ENCODE measurements around the gene XKR7.
"Not testable (repeated sequence)": the region's sequence is repeated elsewhere in the genome, so short reads cannot be mapped to it uniquely, and the experiment has no call there.

Gene XKR7

GRCh38 chr20:31926493-31926892 lies 41.5 kb upstream of the XKR7 start:
- Histone ChIP-seq H3K27me3 (ENCODE audit: control insufficient read depth, insufficient read depth, low read length) (peaks cover 2% of the 10 kb centered on the region), H3K4me1 (ENCODE audit: control insufficient read depth, insufficient read depth, low read length) (no peaks in the 10 kb centered on the region), H3K9ac (ENCODE audit: low read depth, low read length) (no peak overlapping the region), H3K36me3 (ENCODE audit: control insufficient read depth, insufficient read depth, low read length) (no peaks in the 10 kb centered on the region), H3K9me3 (ENCODE audit: control insufficient read depth, insufficient read depth, low read length) (no peaks in the 10 kb centered on the region), H3K4me3 (ENCODE audit: low read depth, low read length) (no peak overlapping the region)

- Histone ChIP-seq H3K36me3 (ENCODE audit: control insufficient read depth, insufficient read depth, low read length) (no peaks in the 10 kb centered on the region), H3K4me1 (ENCODE audit: control insufficient read depth, insufficient read depth, low read length) (no peaks in the 10 kb centered on the region), H3K9me3 (ENCODE audit: control insufficient read depth, insufficient read depth, low read length) (no peaks in the 10 kb centered on the region), H3K27me3 (ENCODE audit: control insufficient read depth, insufficient read depth, low read length) (peaks cover 2% of the 10 kb centered on the region), H3K4me3 (ENCODE audit: low read depth, low read length) (no peak overlapping the region), H3K9ac (ENCODE audit: low read depth, low read length) (no peak overlapping the region)
Measured at GRCh38 chr20:31927627-31928159, 40.3 kb upstream of the XKR7 start.

GRCh38 chr20:31929631-31930030 lies 38.3 kb upstream of the XKR7 start:
- not testable (repeated sequence) for H3K9ac ChIP-seq (ENCODE audit: low read depth, low read length); H3K36me3 ChIP-seq (ENCODE audit: control insufficient read depth, insufficient read depth, low read length); H3K4me3 ChIP-seq (ENCODE audit: low read depth, low read length); H3K9me3 ChIP-seq (ENCODE audit: control insufficient read depth, insufficient read depth, low read length); H3K4me1 ChIP-seq (ENCODE audit: control insufficient read depth, insufficient read depth, low read length); H3K27me3 ChIP-seq (ENCODE audit: control insufficient read depth, insufficient read depth, low read length)

GRCh38 chr20:31930779-31931178 lies 37.2 kb upstream of the XKR7 start:
- Histone ChIP-seq H3K27me3 (ENCODE audit: control insufficient read depth, insufficient read depth, low read length) (peaks cover 2% of the 10 kb centered on the region), H3K9ac (ENCODE audit: low read depth, low read length) (no peak overlapping the region)

GRCh38 chr20:31933698-31934097 lies 34.3 kb upstream of the XKR7 start:
- H3K9ac ChIP-seq (ENCODE audit: low read depth, low read length): no peak overlapping the region
- no peaks in the 10 kb centered on the region for H3K36me3 ChIP-seq (ENCODE audit: control insufficient read depth, insufficient read depth, low read length)
- H3K4me3 ChIP-seq (ENCODE audit: low read depth, low read length): no peak overlapping the region
- no peaks in the 10 kb centered on the region for H3K27me3 ChIP-seq (ENCODE audit: control insufficient read depth, insufficient read depth, low read length)
- no peaks in the 10 kb centered on the region for H3K9me3 ChIP-seq (ENCODE audit: control insufficient read depth, insufficient read depth, low read length)
- peaks cover 6% of the 10 kb centered on the region for H3K4me1 ChIP-seq (ENCODE audit: control insufficient read depth, insufficient read depth, low read length)

More at GRCh38 chr20:31930779-31931178, 37.2 kb upstream of the XKR7 start:
- Histone ChIP-seq H3K36me3 (ENCODE audit: control insufficient read depth, insufficient read depth, low read length) (no peaks in the 10 kb centered on the region), H3K4me3 (ENCODE audit: low read depth, low read length) (no peak overlapping the region), H3K9me3 (ENCODE audit: control insufficient read depth, insufficient read depth, low read length) (no peaks in the 10 kb centered on the region), H3K4me1 (ENCODE audit: control insufficient read depth, insufficient read depth, low read length) (peaks cover 4% of the 10 kb centered on the region)

- Histone ChIP-seq H3K4me3 (ENCODE audit: low read depth, low read length) (no peak overlapping the region), H3K9me3 (ENCODE audit: control insufficient read depth, insufficient read depth, low read length) (no peaks in the 10 kb centered on the region), H3K36me3 (ENCODE audit: control insufficient read depth, insufficient read depth, low read length) (no peaks in the 10 kb centered on the region), H3K27me3 (ENCODE audit: control insufficient read depth, insufficient read depth, low read length) (no peaks in the 10 kb centered on the region), H3K4me1 (ENCODE audit: control insufficient read depth, insufficient read depth, low read length) (peaks cover 6% of the 10 kb centered on the region), H3K9ac (ENCODE audit: low read depth, low read length) (no peak overlapping the region)
Measured at GRCh38 chr20:31934491-31934890, 33.5 kb upstream of the XKR7 start.

- Histone ChIP-seq H3K9me3 (ENCODE audit: control insufficient read depth, insufficient read depth, low read length) (no peaks in the 10 kb centered on the region), H3K4me3 (ENCODE audit: low read depth, low read length) (no peak overlapping the region), H3K36me3 (ENCODE audit: control insufficient read depth, insufficient read depth, low read length) (no peaks in the 10 kb centered on the region), H3K9ac (ENCODE audit: low read depth, low read length) (no peak overlapping the region), H3K4me1 (ENCODE audit: control insufficient read depth, insufficient read depth, low read length) (peaks cover 6% of the 10 kb centered on the region), H3K27me3 (ENCODE audit: control insufficient read depth, insufficient read depth, low read length) (no peaks in the 10 kb centered on the region)
Measured at GRCh38 chr20:31934968-31935764, 32.8 kb upstream of the XKR7 start.

GRCh38 chr20:31936420-31936819 lies 31.5 kb upstream of the XKR7 start:
- Histone ChIP-seq H3K9me3 (ENCODE audit: control insufficient read depth, insufficient read depth, low read length) (no peaks in the 10 kb centered on the region), H3K4me3 (ENCODE audit: low read depth, low read length) (no peak overlapping the region), H3K9ac (ENCODE audit: low read depth, low read length) (no peak overlapping the region), H3K36me3 (ENCODE audit: control insufficient read depth, insufficient read depth, low read length) (no peaks in the 10 kb centered on the region), H3K4me1 (ENCODE audit: control insufficient read depth, insufficient read depth, low read length) (peaks cover 6% of the 10 kb centered on the region), H3K27me3 (ENCODE audit: control insufficient read depth, insufficient read depth, low read length) (no peaks in the 10 kb centered on the region)

- no peaks in the 10 kb centered on the region for H3K27me3 ChIP-seq (ENCODE audit: control insufficient read depth, insufficient read depth, low read length)
- H3K9ac ChIP-seq (ENCODE audit: low read depth, low read length): no peak overlapping the region
Measured at GRCh38 chr20:31937820-31938219, 30.1 kb upstream of the XKR7 start.

GRCh38 chr20:31939661-31940060 lies 28.3 kb upstream of the XKR7 start:
- Histone ChIP-seq H3K9me3 (ENCODE audit: control insufficient read depth, insufficient read depth, low read length) (no peaks in the 10 kb centered on the region), H3K27me3 (ENCODE audit: control insufficient read depth, insufficient read depth, low read length) (no peaks in the 10 kb centered on the region), H3K4me3 (ENCODE audit: low read depth, low read length) (no peak overlapping the region), H3K36me3 (ENCODE audit: control insufficient read depth, insufficient read depth, low read length) (no peaks in the 10 kb centered on the region), H3K9ac (ENCODE audit: low read depth, low read length) (no peak overlapping the region), H3K4me1 (ENCODE audit: control insufficient read depth, insufficient read depth, low read length) (peaks cover 6% of the 10 kb centered on the region)

More at GRCh38 chr20:31937820-31938219, 30.1 kb upstream of the XKR7 start:
- Histone ChIP-seq H3K4me3 (ENCODE audit: low read depth, low read length) (no peak overlapping the region), H3K36me3 (ENCODE audit: control insufficient read depth, insufficient read depth, low read length) (no peaks in the 10 kb centered on the region), H3K4me1 (ENCODE audit: control insufficient read depth, insufficient read depth, low read length) (peaks cover 6% of the 10 kb centered on the region), H3K9me3 (ENCODE audit: control insufficient read depth, insufficient read depth, low read length) (no peaks in the 10 kb centered on the region)

- Histone ChIP-seq H3K9ac (ENCODE audit: low read depth, low read length) (no peak overlapping the region), H3K27me3 (ENCODE audit: control insufficient read depth, insufficient read depth, low read length) (no peaks in the 10 kb centered on the region), H3K9me3 (ENCODE audit: control insufficient read depth, insufficient read depth, low read length) (no peaks in the 10 kb centered on the region), H3K4me3 (ENCODE audit: low read depth, low read length) (no peak overlapping the region), H3K36me3 (ENCODE audit: control insufficient read depth, insufficient read depth, low read length) (peaks cover 26% of the 10 kb centered on the region), H3K4me1 (ENCODE audit: control insufficient read depth, insufficient read depth, low read length) (no peaks in the 10 kb centered on the region)
Measured at GRCh38 chr20:31943052-31943471, 24.9 kb upstream of the XKR7 start.

GRCh38 chr20:31945319-31945718 lies 22.6 kb upstream of the XKR7 start:
- no peaks in the 10 kb centered on the region for H3K27me3 ChIP-seq (ENCODE audit: control insufficient read depth, insufficient read depth, low read length)
- no peaks in the 10 kb centered on the region for H3K9me3 ChIP-seq (ENCODE audit: control insufficient read depth, insufficient read depth, low read length)
- H3K36me3 ChIP-seq (ENCODE audit: control insufficient read depth, insufficient read depth, low read length): peaks cover 38% of the 10 kb centered on the region
- no peak overlapping the region for H3K9ac ChIP-seq (ENCODE audit: low read depth, low read length)
- H3K4me1 ChIP-seq (ENCODE audit: control insufficient read depth, insufficient read depth, low read length): no peaks in the 10 kb centered on the region
- H3K4me3 ChIP-seq (ENCODE audit: low read depth, low read length): no peak overlapping the region
